HG03196 (cell line): ENCODE data around the gene FUT7.

Source experiments
- ATAC-seq: cut with Tn5 transposase; IDR thresholded peaks from one replicate; pipeline ENCODE4 v1.9.1; 2021; ENCODE audit not compliant: unreplicated experiment

The FUT7 gene

GRCh38 chr9:137051145-137051724 lies 19.3 kb upstream of the FUT7 start:
- ATAC-seq = no peak

DNA sequence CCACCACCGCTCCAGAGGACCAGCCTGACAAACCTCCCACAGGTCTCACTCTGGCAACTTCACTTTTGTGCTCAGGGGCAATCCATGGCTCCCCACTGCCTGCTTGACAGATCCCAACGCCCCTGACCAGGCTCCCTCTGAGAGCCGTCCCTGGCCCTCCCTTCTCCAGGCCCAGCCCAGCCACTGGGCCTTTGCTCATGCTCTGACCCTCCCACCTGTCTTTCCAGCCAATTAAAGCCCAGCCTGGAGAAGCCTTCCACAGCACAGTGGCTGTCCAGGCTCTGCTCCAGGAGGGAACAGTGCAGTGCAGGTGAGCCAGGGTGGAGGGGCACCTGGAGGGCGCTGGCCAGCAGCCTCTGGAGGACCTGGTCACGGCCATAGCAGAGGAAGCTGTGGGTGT lies 18.7 kb upstream of the FUT7 start:
- no peak for ATAC-seq

GRCh38 chr9:137049544-137050449 lies 17.9 kb upstream of the FUT7 start:
- no peak for ATAC-seq

- no peak for ATAC-seq
Measured at GRCh38 chr9:137048655-137049543, 17.0 kb upstream of the FUT7 start.

- no peak for ATAC-seq
Measured at GRCh38 chr9:137046088-137046787, 14.3 kb upstream of the FUT7 start, which contains the start of gene NPDC1. Gene NPDC1, minus strand, starts transcription at chr9:137046177. Its CDS starts 188 bp downstream, at chr9:137045989.

DNA sequence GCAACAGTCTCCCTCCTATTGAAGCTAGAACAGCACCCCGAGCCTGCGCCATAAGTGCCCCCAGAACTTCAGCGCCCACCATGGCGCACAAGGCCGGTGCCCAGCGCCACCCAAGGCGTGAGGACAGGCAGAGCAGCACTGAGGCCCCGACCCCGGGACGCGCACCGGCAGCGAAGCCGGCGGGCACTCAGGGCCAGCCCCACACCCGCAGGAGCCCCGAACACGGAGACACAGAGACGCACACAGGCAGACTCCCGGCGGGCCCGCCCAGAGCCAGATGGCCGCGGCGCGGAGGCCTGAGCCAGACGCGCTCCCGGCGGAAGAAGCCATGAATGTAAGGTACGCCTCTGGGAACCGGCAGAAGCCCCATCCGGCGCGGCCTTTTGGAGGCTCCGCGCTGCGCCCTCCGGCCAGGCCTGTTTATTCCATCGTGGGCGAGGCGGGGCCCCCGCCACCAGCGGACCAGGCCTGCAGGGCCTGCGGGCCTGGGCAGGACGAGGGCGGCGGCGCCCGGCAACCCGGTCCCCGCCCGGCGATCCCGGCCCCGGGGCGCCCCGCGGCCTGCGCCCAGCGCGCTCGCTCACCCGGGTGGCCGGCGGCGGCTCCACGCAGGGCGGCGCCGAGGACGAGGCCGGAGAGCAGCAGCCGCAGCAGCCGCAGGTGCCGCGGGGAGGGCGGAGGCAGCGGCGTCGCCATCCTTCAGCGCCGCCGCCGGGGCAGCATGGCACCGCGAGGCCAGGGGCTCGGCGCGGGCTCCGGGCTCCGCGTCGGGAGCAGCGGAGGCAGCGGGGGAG lies 13.6 kb upstream of the FUT7 start:
- ATAC-seq = no peak

GRCh38 chr9:137044502-137045177 lies 12.8 kb upstream of the FUT7 start:
- ATAC-seq = no peak

GRCh38 chr9:137044037-137044436 lies 12.1 kb upstream of the FUT7 start:
- ATAC-seq = no peak

DNA sequence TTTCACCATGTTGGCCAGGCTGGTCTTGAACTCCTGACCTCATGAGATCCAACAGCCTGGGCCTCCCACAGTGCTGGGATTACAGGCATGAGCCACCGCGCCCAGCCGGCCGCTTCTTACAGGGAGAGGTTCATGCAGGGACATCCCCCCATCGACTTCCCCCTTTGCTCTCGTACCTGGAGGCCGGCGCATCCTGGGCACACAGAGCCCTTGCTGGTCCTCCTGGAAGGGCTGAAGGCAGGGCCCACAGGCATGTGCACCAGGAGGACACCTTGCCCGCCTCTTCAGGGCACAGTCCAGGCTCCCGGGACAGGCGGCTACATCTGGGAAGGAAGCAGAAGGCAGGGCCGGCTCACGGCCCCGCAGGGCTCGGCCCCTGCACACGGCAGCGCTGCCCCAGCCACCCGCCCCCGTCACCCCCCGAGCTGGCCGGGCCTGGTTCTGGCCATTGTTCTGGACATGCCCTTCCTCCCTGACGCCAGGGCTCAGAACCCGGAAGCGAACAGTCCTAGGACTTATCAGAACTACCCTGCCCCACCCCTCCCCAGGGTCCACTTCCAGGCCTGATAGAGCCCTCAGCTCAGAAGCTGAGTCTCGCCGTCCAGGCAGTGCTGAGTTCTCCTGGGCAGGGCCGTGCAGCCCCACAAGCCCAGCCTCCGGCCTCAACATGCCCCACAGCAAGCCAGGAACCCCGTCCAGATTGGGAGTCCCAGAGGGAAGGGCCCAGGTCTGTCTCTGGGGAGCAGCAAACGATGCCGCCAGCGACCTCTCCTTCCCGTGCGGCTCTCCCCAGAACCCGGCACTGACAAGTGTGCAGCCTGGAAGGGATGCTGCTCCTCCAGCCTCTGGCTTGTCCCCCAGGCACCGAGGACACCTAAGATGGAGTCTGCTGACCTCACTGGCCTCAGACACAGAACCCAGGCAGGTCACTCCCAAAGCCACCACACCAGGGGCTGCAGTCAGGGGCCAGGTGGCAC lies 11.2 kb upstream of the FUT7 start:
- ATAC-seq = no peak

- ATAC-seq = no peak
Measured at GRCh38 chr9:137041124-137041523, 9.2 kb upstream of the FUT7 start.

DNA sequence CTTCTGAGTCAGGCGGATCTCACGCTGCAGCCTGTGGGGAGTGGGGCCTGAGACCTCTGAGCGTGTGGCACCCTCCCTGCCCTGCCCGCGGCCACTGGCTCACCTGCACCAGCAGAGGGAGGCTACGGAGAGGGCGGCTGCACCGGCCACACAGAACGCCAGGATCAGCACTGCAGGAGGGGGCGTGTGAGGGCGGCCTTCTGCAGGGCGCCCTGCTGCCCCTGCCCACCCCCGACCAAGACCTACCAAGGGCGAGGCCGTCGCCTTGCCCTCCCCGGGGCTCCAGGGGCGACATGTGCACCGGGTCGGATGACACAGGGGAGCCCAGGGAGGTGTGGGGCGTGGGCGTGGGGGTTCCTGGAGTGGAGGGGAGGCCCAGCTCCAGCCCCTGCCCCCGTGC lies 8.7 kb upstream of the FUT7 start:
- no peak for ATAC-seq

DNA sequence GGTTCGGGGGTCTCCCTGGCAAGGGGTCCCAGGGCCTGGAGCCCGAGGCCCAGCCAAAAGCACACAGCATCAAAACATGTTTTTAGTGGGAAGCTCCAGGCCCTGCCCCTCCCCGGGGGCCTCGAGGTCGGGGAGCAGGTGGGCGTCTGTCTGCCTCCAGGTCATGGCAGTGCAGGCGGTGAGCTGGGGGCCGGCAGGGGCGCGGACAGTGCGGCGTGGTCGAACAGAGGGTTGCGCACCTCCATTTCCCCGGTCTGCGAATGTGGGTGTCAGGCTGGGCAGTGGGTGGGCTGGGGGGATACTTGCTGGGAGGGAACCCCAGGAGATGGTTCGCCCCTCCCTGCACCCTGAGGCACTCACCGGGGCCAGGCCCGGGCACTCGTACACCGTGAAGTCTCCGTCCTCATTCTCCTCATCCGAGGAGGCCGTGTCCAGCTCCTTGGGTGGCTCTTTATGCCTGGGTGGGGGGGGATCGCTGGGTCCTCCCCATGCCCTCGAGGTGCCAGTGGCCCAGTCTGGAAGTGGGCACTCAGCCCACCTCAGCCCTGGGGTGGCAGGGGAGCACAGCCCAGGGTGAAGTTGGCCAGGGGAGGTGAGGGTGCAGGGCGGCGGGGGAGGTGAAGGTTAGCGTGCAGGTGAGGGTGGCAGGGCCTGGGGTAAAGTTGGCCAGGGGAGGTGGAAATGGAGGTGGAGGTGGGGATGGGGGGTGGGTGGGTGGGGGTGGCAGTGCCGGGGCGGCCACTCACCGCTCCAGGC lies 7.9 kb upstream of the FUT7 start:
- no peak for ATAC-seq

- no peak for ATAC-seq
Measured at GRCh38 chr9:137038916-137039315, 7.0 kb upstream of the FUT7 start.

DNA sequence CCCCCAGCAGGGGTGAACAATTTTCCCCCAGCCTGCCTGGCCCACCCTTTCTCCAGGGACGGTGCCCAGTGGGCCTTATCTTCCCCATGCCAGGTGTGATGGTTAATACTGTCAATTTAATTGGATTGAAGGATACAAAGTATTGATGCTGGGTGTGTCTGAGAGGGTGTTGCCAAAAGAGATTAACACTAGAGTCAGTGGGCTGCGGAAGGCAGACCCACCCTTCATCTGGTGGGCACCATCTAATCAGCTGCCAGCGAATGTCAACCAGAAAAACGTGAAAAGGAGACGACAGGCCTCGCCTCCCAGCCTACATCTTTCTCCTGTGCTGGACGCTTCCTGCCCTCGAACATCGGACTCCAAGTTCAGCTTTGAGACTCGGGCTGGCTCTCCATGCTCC lies 5.6 kb upstream of the FUT7 start:
- ATAC-seq = no peak

- ATAC-seq = no peak
Measured at GRCh38 chr9:137037035-137037434, 5.1 kb upstream of the FUT7 start.

DNA sequence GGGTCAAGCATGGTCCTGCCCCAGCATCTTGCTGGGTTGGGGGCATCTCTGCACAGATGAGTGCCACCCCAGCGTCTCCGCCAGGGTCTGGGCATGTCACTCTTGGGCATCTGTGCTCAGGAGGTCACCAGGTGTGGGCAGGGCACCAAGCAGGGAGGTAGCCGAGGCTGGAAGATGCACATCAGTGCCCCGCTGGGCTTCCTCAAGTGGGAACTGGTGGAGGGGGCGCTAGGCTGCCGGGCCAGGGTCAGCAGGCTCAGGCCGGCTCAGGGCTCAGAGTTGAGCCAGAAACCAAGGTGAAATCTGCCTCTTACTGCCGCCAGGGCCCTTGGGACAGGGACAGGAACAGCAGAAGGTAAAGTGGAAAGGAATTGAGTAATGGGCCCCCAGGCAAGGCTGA lies 4.0 kb upstream of the FUT7 start:
- ATAC-seq = no peak

DNA sequence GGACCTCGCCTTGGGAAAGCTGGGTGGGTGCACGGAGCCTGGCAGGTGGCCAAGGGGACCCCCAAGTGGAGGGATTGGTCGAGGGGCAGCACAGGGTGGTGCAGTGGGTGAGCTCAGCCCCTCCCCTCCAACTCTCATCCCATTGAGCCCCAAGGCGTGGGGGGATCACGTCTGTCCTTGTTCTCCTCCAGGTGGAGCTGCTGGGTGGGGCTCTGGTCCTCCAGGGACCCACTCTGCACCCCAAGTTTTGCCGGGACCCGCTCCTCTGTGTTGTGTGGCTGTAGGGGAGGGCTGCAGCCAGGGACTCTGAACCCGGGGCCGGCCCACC lies 3.6 kb upstream of the FUT7 start:
- no peak for ATAC-seq
